ENCODE measurements around the gene SP6.

Gene SP6

GRCh38 chr17:47853616-47854015 lies 2.7 kb upstream of the SP6 start:
- DNase-seq = no peak

- DNase-seq = no peak
These were observed 1.4 kb upstream of the SP6 start for GRCh38 chr17:47852113-47852949.

GRCh38 chr17:47851764-47852112 lies 775 bp upstream of the SP6 start:
- no peak for DNase-seq

- no peak for DNase-seq
These were observed 631 bp downstream of the SP6 start for GRCh38 chr17:47850373-47850691.

GRCh38 chr17:47848198-47848513 lies 2.8 kb downstream of the SP6 start:
- DNase-seq = no peak

- no peak for DNase-seq
These were observed 3.4 kb downstream of the SP6 start for GRCh38 chr17:47847341-47848197.

GRCh38 chr17:47846716-47847340 lies 4.1 kb downstream of the SP6 start:
- no peak for DNase-seq

- DNase-seq = no peak
These were observed 5.3 kb downstream of the SP6 start for GRCh38 chr17:47845716-47846075.

- DNase-seq = peak; percentile 32
These were observed 5.9 kb downstream of the SP6 start for GRCh38 chr17:47844814-47845715.

GRCh38 chr17:47844227-47844626 lies 6.7 kb downstream of the SP6 start:
- DNase-seq = peak; percentile 23

GRCh38 chr17:47843391-47843730 lies 7.6 kb downstream of the SP6 start:
- no peak for DNase-seq

- no peak for DNase-seq
These were observed 9.3 kb downstream of the SP6 start for GRCh38 chr17:47841488-47842291.

GRCh38 chr17:47840742-47841487 lies 10.0 kb downstream of the SP6 start, which contains the start of gene SCRN2:
TSS of gene SCRN2 (minus strand) at chr17:47841273. CDS start at chr17:47840843, 430 bp downstream.
- peak; percentile 79 for DNase-seq

GRCh38 chr17:47840001-47840741 lies 10.8 kb downstream of the SP6 start:
- DNase-seq = no peak

- DNase-seq = no peak
These were observed 11.9 kb downstream of the SP6 start for GRCh38 chr17:47839071-47839470.

GRCh38 chr17:47838636-47839035 lies 12.3 kb downstream of the SP6 start:
- DNase-seq = no peak

- DNase-seq = no peak
These were observed 13.4 kb downstream of the SP6 start for GRCh38 chr17:47837401-47838039.

- no peak for DNase-seq
These were observed 14.4 kb downstream of the SP6 start for GRCh38 chr17:47836601-47837000.

- DNase-seq = no peak
These were observed 16.2 kb downstream of the SP6 start for GRCh38 chr17:47834756-47835155.

- no peak for DNase-seq
These were observed 19.0 kb downstream of the SP6 start for GRCh38 chr17:47831934-47832327.
